Measurements from ENCODE around the gene NANS. TPM values are rescaled to one million over a fixed set of nuclear protein-coding genes. Genes with fewer than 3 reads are reported as not detected.

NANS gene
- total and polyA plus RNA-seq, 2 of the 13 experiments (the other 11 are each of a cell fraction or from before 2014, with no cell fraction given): 86.9 to 203 TPM

GRCh38 chr9:98117984-98118639 lies 61.6 kb downstream of the NANS start (continued):
- TF ChIP-seq PRDM15 (CRISPR knock-in tag; IDR thresholded peaks at IDR 0.05): no peak
- no peak for TF ChIP-seq TAF1 (CRISPR knock-in tag; IDR thresholded peaks at IDR 0.05)
- no peak for TF ChIP-seq ETV5 (CRISPR knock-in tag; IDR thresholded peaks at IDR 0.05; ENCODE audit: borderline replicate concordance)
- TF ChIP-seq ZBTB44 (CRISPR knock-in tag; IDR thresholded peaks at IDR 0.05): no peak
- no peak for TF ChIP-seq ZNF264 (CRISPR knock-in tag; IDR thresholded peaks at IDR 0.05)
- TF ChIP-seq SYNCRIP (IDR thresholded peaks at IDR 0.05; ENCODE audit: insufficient read depth, low read depth, low read length): no peak
- TF ChIP-seq ZFAT (CRISPR knock-in tag; conservative IDR thresholded peaks at IDR 0.05): no peak
- no peak for TF ChIP-seq E2F2 (CRISPR knock-in tag; IDR thresholded peaks at IDR 0.05; ENCODE audit: borderline replicate concordance)
- no peak for TF ChIP-seq AFF4 (CRISPR knock-in tag; IDR thresholded peaks at IDR 0.05)
- no peak for TF ChIP-seq ZNF839 (CRISPR knock-in tag; IDR thresholded peaks at IDR 0.05; ENCODE audit: borderline replicate concordance)
- no peak for TF ChIP-seq PHF5A (CRISPR knock-in tag; IDR thresholded peaks at IDR 0.05; ENCODE audit: low read depth, unreplicated experiment)
- TF ChIP-seq ZNF589 (CRISPR knock-in tag; conservative IDR thresholded peaks at IDR 0.05): no peak
- no peak for TF ChIP-seq ZNF674 (CRISPR knock-in tag; IDR thresholded peaks at IDR 0.05; ENCODE audit: low read depth)
- TF ChIP-seq CBX2 (IDR thresholded peaks at IDR 0.05; ENCODE audit: low read depth, low read length): no peak
- no peak for TF ChIP-seq CBX2 (CRISPR knock-in tag; IDR thresholded peaks at IDR 0.05; ENCODE audit: low read depth)
- no peak for TF ChIP-seq ZNF598 (CRISPR knock-in tag; IDR thresholded peaks at IDR 0.05; ENCODE audit: borderline replicate concordance)
- TF ChIP-seq ZNF282 (IDR thresholded peaks at IDR 0.05; ENCODE audit: partially characterized antibody): no peak
- no peak for TF ChIP-seq MTA3 (CRISPR knock-in tag; IDR thresholded peaks at IDR 0.05)
- TF ChIP-seq MTF1 (CRISPR knock-in tag; IDR thresholded peaks at IDR 0.05): no peak
- TF ChIP-seq SMAD3 (CRISPR knock-in tag; IDR thresholded peaks at IDR 0.05): no peak
- no peak for TF ChIP-seq SMARCE1 (IDR thresholded peaks at IDR 0.05; ENCODE audit: borderline replicate concordance)

Data from HepG2 (cell line).